Mesothelial cell of epicardium (in vitro differentiated cells): ENCODE results near the gene ERN2. TPM values are rescaled to one million over a fixed set of nuclear protein-coding genes. Genes with fewer than 3 reads are reported as not detected.
"Not testable (repeated sequence)": the region's sequence is repeated elsewhere in the genome, so short reads cannot be mapped to it uniquely, and the experiment has no call there.

Experiments
- DNase-seq, 2 experiments: peaks; one replicate each; pipeline ENCODE4 v3.0.0; 2021; ENCODE audit warnings: low spot score in 2 of 2; ENCODE audit not compliant: unreplicated experiment in 2 of 2
- H3K27ac Mint-ChIP-seq: 2 replicates; pipeline ENCODE4 v1.8.0; 2021; ENCODE audit warnings: mixed read lengths
- H3K27me3 Mint-ChIP-seq: 2 replicates; pipeline ENCODE4 v1.8.0; 2021; ENCODE audit warnings: low read depth, mixed read lengths
- H3K36me3 Mint-ChIP-seq: 2 replicates; pipeline ENCODE4 v1.8.0; 2021; ENCODE audit warnings: mixed read lengths
- H3K4me1 Mint-ChIP-seq: 2 replicates; pipeline ENCODE4 v1.8.0; 2021; ENCODE audit warnings: mixed read lengths
- H3K4me3 Mint-ChIP-seq: 2 replicates; pipeline ENCODE4 v1.8.0; 2021; ENCODE audit warnings: mild to moderate bottlenecking, moderate library complexity, mixed read lengths
- H3K9me3 Mint-ChIP-seq: 2 replicates; pipeline ENCODE4 v1.8.0; 2021; ENCODE audit warnings: mixed read lengths
- CTCF ChIP-seq: fragments of 200-600 bp; sonication (generic); IDR thresholded peaks from one replicate; pipeline ENCODE4 v1.5.0; 2021; ENCODE audit warnings: antibody characterized with exemption; ENCODE audit not compliant: unreplicated experiment
- total RNA-seq: library from RNA; stranded (reverse); gene quantifications from 3 replicates; pipeline ENCODE4 v1.2.1, GENCODE V29; 2021

The ERN2 gene
- total RNA-seq, 1 donor from 2014 or later = 0.31 TPM

GRCh38 chr16:23726710-23727109 lies 13.7 kb upstream of the ERN2 start:
- Mint-ChIP-seq H3K27me3 (no peaks in the 10 kb centered on the region), H3K9me3 (peaks cover 7% of the 10 kb centered on the region), H3K27ac (no peak overlapping the region), H3K4me1 (no peaks in the 10 kb centered on the region), H3K4me3 (no peak overlapping the region), H3K36me3 (no peaks in the 10 kb centered on the region)
- no peak for TF ChIP-seq CTCF
- no peak for DNase-seq

GRCh38 chr16:23724785-23725131 lies 11.7 kb upstream of the ERN2 start:
- Mint-ChIP-seq H3K4me3 (no peak overlapping the region), H3K27ac (no peak overlapping the region), H3K9me3 (peaks cover 10% of the 10 kb centered on the region), H3K4me1 (no peaks in the 10 kb centered on the region), H3K36me3 (no peaks in the 10 kb centered on the region), H3K27me3 (peaks cover 3% of the 10 kb centered on the region)
- TF ChIP-seq CTCF = no peak
- DNase-seq = no peak

GRCh38 chr16:23724096-23724784 lies 11.2 kb upstream of the ERN2 start:
- Mint-ChIP-seq H3K36me3 (no peaks in the 10 kb centered on the region), H3K27ac (no peak overlapping the region), H3K9me3 (peaks cover 10% of the 10 kb centered on the region), H3K27me3 (peaks cover 3% of the 10 kb centered on the region), H3K4me3 (no peak overlapping the region), H3K4me1 (no peaks in the 10 kb centered on the region)
- DNase-seq = no peak
- no peak for TF ChIP-seq CTCF

- not testable (repeated sequence) for H3K27ac Mint-ChIP-seq, H3K4me1 Mint-ChIP-seq, H3K9me3 Mint-ChIP-seq, H3K4me3 Mint-ChIP-seq, DNase-seq, H3K36me3 Mint-ChIP-seq
- H3K27me3 Mint-ChIP-seq = peaks cover 12% of the 10 kb centered on the region
Observed at GRCh38 chr16:23722613-23723240, 9.7 kb upstream of the ERN2 start.

- H3K27me3 Mint-ChIP-seq = peaks cover 65% of the 10 kb centered on the region
Observed at GRCh38 chr16:23716484-23716883, 3.5 kb upstream of the ERN2 start.

More at GRCh38 chr16:23716484-23716883, 3.5 kb upstream of the ERN2 start:
- Mint-ChIP-seq H3K4me1 (no peaks in the 10 kb centered on the region), H3K9me3 (peaks cover 3% of the 10 kb centered on the region), H3K36me3 (no peaks in the 10 kb centered on the region), H3K27ac (no peak overlapping the region), H3K4me3 (no peak overlapping the region)
- no peak for DNase-seq
- no peak for TF ChIP-seq CTCF
